Raji (cell line): ENCODE results near the gene GSTM3.

Experiments used
- POLR2A ChIP-seq: IDR thresholded peaks from 2 replicates; pipeline ENCODE4 v1.6.1; 2011; ENCODE audit warnings: low read depth, low read length, control low read depth; ENCODE audit not compliant: insufficient read depth

The GSTM3 gene

DNA sequence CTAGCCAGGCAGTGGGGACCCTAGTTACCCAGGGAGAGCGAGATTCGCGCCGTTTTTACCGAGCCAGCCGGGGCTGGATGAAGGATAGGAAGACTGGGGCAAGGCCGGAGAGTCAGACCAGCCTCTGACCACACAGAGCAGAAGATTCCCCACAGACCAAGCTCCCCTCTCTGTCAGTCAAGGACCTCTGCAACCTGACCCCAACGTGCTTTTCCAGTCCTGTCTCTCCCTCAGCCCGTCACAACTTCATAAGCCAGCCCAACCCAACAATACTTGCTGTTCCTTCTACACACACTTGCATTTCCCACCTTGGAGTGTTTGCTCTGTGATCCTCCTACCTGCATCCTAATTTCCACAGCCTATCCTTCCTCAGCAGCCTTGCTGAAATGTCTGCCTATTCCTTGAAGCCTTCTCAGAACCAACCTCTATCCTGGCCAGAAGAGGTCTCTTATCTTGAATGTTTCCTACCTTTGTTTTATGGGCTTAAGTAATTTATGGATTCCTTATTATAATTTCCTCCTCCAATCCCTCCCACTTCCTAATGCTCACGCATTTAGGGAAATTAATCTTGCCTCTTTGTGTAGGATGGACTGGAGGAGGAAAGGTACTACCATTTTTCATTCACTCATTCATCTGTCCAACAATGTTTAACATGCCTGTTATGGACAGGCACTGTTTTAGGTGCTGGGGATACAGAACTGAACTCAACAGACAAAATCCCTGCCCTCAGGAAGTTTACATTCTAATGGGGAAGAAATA, at the start of gene GSTM3:
TSS of gene GSTM3 (minus strand) at position 424 of the 759 bp plus-strand sequence. CDS start 751 bp downstream, outside the sequence.
- TF ChIP-seq POLR2A = no peak

DNA sequence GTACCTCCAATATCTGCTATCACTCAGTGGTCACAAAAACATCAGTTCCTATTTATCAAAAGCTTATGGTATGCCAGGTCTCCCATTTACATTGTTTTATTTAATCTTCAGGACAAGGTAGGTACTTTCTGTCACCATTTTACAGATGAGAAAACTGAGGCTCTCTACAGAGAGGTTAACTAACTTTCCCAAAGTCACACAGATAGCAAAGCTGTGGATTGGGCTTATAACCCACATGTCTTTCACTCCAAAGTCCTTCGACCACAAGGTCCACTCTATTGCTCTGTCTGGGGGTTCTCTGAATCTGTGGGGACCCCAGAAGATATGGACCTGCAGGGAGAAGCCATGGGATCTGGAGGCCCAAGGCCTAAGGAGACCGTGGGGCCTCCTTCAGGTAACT, 49.5 kb upstream of the GSTM3 start:
- TF ChIP-seq POLR2A = no peak

DNA sequence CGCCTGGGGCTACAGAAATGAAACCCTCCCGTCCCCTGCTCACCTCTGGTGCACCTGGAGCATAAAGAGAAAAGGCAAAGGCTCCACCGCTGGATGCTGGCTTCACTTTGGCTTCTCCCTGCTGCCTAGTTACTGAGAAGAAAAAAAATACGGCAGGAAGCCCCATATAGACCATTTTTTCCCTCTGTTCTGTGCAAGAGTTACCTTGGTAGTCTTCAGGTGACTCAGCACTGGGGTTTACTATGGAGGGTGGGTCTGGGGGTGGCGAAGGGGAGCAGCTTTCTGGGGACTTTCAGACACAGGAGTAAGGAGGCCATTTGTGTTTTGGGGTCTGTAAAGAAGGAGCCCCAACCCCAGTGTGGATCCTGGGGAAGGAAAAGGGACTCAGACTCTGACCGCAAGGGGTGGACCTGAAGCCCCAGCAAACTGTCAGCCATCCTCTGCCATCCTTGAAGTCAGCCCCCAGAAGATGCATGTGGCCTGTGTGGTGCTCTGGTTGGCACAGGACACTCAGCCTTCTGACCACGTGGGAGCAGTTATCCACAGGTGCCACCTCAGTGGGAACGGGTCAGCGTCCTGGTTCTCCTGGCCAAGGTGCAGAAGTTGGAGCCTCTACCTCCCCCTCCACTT, 48.8 kb upstream of the GSTM3 start:
- TF ChIP-seq POLR2A = no peak

DNA sequence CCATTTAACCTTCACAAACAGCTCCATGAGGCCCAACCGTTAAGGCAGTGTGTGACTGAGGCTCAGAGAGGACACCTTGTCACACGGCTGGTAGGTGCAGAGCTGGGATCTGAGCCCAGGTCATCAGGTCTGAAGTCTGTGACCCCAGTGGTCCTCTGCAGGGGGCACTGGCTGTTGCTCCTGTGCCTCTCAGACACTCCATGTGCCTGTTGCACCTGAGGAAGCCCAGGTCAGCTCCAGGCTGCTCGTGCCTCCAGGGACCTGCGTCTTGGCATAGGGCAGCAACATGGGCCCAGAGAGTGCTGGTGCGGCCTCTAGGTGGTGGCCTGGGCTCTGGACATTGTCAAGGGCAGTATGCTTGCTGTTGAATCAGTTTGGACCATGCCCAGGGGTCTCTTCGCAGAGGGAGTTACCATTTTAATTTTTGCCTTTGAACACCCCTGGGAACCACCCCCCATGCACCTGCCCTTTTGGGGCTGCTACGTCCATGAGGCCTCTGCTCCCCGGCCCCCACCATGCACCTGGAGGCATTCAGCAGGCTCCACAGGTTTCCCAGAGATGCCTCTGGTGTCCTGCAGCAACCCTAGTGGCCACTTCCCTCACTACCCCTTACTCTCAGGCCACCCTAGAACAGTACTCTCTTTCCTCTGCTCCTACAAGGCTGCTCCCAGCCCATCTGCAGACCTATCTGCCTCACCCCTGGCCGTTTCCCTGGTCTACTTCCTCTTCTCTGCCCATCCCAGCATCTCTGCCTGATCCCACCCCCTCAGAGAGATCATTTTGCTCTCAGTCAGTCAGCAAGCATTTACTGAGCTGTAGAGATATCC, 48.1 kb upstream of the GSTM3 start:
- no peak for TF ChIP-seq POLR2A

DNA sequence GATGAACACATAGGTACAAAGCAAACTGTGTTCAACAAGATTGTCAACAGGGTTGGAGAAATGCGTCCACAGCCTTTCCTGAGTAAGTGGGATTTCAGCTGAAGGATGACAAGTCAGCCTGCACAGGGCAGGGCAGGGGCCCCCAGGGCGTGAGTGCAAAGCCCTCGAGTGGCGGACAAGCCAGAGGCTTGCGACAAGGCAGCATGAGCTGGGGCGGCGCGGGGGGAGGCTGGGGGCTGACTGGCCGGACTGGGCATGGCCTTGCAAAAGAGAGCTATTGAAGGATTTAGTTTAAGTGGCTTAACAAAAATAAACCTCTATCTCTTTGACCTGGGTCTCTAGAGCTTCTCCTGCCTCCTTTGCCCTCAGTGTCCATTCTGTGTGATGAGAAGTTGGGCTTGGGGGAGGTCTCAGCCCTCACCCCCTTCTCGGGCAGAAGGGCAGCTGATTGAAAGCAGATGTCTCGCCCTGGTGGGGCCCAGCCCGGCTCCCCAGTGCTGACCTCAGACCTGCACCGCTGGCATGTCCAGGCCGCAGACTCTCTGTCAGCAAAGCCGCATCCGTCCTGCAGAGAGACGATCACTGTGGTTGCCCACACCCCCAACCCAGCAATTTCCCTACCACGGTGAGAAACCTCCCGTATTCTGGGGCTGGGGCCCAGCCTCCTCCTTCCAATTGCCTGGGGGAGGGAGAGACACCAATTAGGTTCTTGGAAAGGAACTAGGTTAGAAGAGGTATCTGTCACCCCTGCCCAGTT, 47.2 kb upstream of the GSTM3 start:
- no peak for TF ChIP-seq POLR2A

DNA sequence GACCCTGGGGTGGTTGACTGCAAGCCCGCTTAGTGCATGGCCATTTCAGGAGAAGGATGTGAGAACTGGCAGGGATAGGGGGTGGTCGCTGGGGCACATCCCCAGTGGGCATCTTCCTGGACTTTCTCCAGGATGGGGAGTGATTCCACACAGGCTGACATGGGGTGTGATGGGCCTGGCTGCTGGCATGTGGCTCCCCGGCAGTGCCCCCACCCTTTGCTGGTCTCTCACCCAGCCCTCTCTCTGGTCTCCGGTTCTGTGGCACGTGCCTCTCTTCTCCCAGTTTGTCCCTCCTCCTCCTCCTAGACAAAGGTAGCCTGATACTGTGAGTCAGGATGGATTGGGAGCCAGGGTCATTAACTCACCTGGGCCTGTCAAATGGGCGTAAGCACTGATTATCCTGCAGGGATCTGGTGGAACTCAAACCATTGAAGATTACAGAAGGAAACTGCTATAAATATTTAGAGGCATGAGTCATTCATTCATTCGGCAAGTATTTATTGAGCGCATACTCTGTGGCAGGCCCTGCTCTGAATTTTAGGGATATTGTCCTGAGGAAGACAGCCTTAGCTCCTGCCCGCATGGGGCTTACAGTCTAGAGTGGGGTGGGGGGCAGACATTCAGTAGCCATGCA, 46.5 kb upstream of the GSTM3 start:
- no peak for TF ChIP-seq POLR2A

DNA sequence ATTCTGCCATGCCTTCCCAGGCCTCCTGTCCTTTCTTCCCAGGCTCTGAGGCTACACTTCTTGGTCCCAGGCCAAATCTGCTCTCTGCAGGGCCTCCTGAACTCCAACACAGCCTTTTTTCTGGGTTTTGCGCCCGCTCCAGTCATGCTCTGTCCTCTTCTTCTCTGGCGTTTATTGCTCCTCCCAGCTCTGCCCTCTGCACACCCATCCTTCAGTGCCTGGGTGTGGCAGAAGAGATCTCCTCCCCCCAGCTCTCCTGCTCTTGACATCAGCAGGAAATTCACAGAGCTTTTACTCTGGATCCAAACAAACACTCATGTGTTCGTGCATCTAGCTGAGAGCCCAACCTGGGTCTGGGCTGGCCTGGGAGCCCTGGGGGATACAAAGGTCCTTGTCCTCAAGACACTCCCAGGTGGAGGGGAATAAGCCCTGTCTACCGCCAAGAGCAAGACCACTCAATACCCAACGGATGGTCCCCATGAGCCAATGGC, 45.7 kb upstream of the GSTM3 start:
- TF ChIP-seq POLR2A = no peak

DNA sequence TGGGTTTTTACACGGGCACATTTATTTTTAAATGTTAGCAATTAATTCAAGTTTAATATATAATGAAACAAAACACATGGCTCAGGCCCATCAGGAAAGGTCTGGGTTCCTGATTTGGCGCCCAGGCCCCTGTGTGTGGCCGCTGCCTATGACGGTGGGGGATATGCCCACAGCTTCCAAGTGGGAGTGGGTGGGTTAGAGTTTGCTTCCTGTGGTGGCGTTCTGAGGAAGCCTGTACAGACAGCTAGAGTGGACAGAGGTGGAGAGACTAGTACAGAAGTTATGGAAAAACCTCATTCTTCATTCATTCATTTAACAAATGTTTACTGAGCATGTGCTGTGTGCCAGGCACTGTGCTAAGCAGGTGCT, 45.3 kb upstream of the GSTM3 start:
- TF ChIP-seq POLR2A = no peak

DNA sequence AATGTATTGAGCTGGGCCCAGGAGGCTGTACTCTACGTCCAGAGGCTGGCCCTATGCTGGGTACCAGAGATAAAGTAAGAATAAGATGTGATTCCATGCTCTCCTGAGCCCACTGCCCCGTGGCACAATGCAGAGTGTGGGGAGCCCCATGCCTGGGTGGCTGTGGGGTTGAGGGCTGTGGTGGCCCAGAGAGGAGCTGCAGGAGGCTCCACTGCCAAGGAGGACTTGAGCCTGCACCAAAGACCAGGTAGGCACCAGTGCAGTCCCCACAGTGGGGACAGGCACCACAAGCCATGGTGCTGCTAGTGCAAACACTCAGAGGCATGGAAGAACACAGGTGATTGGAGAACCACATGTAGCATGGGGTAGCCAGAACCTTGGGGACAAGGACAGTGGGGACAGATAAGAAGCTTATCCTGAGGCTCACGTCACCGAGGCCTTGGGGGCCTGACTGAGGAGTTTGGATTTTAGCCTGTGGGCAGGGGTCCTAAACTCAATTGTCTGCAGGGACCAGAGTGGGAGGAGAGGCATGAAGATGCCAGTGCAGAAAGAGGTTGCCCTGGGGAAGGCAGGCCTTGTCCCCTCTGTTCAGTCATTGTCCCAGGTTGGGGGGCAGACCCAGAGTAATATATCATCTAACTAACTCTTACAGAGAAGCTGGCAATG, 44.7 kb upstream of the GSTM3 start:
- no peak for TF ChIP-seq POLR2A

DNA sequence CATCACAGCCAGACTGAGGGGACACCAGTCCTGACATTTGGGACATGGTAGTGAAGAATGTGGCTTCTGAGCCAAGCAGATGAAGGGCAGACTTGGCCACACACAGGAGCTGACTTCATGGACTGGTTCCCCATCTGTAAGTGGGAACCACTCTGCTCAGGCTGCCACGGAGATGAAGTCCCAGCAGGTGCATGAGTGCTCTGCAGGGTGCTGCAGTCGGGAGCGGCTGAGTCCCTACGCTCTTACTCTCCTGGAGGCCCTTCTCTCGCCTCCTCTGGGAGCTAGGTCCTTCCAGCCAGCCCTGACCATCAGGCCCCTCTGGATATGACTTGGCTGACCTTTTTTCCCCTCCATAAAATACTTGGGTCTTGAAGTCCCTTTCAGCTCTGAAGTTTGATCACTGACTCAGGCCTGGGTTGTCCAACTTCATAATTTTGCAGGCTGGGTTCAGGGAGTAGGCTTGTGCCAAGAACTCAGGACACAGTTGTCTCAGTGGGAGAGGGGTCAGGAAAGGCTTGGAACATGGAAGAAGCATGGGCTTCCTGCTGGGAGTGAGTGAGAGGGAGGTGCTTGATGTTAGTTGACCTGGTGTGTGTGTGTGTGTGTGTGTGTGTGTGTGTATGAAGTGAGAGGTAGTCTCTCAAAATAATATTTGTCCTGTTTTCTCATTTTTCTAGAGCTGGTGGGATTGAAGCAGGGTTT, 43.9 kb upstream of the GSTM3 start:
- TF ChIP-seq POLR2A = no peak

DNA sequence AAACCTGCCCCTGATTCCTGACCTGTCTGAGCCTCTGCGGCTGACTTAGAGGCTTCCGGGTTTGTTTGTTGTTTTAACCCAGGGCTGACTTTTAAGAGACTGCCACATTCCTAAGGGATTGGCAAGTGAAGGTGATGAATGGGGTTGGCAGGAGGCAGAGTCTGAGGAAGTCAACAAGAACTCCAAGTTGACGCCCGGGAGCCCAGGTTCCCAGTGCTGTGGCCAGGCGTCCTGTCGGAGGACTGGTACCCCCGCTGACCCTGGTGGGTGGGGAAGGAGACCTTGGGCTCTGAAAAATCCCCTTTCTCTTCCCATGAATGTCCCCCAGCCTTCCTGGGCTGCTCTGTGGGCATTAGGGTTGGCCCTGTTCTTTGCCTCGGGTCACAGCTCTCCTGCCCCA, 42.6 kb upstream of the GSTM3 start:
- no peak for TF ChIP-seq POLR2A

DNA sequence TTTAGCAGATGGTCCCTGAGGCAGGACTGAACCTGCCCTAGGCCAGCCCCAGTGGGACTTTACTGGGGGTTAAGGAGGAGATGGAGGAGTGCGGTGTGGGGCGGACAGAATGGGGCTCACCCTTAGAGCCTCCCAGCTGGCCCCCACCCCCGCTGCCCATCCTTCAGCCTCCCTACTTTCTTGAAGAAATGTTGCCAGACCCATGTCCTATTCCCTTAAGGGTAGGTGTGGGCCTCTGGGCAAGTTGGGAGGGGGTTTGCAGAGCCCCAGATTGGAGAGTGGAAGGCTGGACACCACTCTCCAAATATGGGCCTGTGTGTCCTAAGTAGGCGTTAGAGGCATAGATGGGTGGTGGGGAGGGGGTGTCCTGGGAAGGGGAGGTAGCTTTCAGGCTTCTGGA, 42.1 kb upstream of the GSTM3 start:
- TF ChIP-seq POLR2A = no peak

DNA sequence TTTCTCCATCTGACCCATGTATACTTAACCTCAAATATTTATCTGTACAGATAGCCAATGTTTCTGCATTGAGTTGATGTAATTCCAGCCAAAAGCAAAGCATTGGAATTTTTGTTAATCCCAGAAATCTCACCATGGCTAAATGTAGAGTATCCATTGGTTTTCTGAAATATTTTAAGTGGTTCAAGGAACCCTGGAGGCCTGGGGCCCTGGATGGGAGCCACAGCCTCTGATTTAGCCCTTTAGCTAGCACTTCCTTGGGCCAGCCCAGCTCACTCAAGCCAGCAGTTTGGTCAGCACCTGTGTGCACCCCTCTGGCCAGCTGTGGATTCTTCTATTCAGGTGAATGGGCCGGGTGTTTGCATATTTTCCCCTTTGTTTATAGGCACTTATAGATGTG, 41.7 kb upstream of the GSTM3 start:
- TF ChIP-seq POLR2A = no peak
